Thoracic aorta (tissue), 2 donors: ENCODE results near the gene CXCR2. TPM values are rescaled to one million over a fixed set of nuclear protein-coding genes. Genes with fewer than 3 reads are reported as not detected.

ENCODE experiments used
- ATAC-seq: fragments of 150-250 bp; one replicate; pipeline ENCODE4 v1.8.0; 2017; ENCODE audit warnings: low read depth; ENCODE audit not compliant: insufficient number of reproducible peaks, low FRiP score
- DNase-seq: peaks from one replicate; pipeline ENCODE4 v3.0.0-alpha.2; 2020; ENCODE audit warnings: low spot score
- H3K27ac ChIP-seq, 2 donors: fragments of 200-600 bp; sonication (generic); 1 replicate in 1 of 2; 2 replicates in 1 of 2; pipeline ENCODE4 v1.5.1; 2016; ENCODE audit warnings: mild to moderate bottlenecking in 2 of 2, moderate library complexity in 2 of 2
- H3K27me3 ChIP-seq: fragments of 200-600 bp; sonication (generic); replicated peaks from 2 replicates; pipeline ENCODE4 v1.6.0; 2016; ENCODE audit warnings: mild to moderate bottlenecking; ENCODE audit not compliant: insufficient read depth
- H3K36me3 ChIP-seq: fragments of 200-600 bp; sonication (generic); one replicate; pipeline ENCODE4 v1.5.1; 2016
- H3K4me1 ChIP-seq, 2 donors: fragments of 200-600 bp; sonication (generic); 1 replicate in 1 of 2; 2 replicates in 1 of 2; pipeline versions ENCODE4 v1.5.1 to v1.6.0; 2016; ENCODE audit warnings: low read depth in 2 of 2, mild to moderate bottlenecking in 1 of 2; ENCODE audit not compliant: control insufficient read depth in 1 of 2
- H3K4me3 ChIP-seq: fragments of 200-600 bp; sonication (generic); 2 replicates; pipeline ENCODE4 v1.5.1; 2016; ENCODE audit warnings: mild to moderate bottlenecking
- H3K9me3 ChIP-seq: fragments of 200-600 bp; sonication (generic); 2 replicates; pipeline ENCODE4 v1.5.1; 2016
- total RNA-seq, 2 donors: library from RNA; depleted of rRNA; stranded (reverse); fragments of >200 nt; gene quantifications; one replicate each; pipeline versions ENCODE4 v1.1.0 to v1.2.3, GENCODE V29; 2016
- TF ChIP-seq, protein P1 (sequence below): fragments of 200-600 bp; sonication (generic); IDR thresholded peaks from one replicate; pipeline ENCODE4 v1.5.1; 2019; ENCODE audit warnings: antibody characterized with exemption

The CXCR2 gene
- total RNA-seq, 2 donors from 2014 or later = 3.0 TPM; not detected in 1

DNA sequence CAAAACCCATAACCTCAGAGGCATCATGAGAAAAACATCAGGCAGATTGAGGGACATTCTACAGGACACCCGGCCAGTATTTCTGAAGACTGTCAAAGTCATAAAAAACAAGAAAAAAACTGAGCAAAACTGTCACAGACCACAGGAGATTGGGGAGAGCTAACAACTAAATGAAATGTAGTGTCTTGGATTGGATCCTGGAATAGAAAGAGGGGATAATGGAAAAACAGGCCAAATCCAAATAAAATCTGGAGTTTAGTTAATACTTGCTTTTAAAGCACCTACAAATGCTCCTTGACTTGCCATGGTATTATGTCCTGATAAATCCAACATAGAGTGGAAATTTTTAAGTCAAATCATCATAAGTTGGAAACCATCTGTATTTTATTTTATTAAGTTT lies 58.5 kb downstream of the CXCR2 start:
- TF ChIP-seq, protein P1, sequence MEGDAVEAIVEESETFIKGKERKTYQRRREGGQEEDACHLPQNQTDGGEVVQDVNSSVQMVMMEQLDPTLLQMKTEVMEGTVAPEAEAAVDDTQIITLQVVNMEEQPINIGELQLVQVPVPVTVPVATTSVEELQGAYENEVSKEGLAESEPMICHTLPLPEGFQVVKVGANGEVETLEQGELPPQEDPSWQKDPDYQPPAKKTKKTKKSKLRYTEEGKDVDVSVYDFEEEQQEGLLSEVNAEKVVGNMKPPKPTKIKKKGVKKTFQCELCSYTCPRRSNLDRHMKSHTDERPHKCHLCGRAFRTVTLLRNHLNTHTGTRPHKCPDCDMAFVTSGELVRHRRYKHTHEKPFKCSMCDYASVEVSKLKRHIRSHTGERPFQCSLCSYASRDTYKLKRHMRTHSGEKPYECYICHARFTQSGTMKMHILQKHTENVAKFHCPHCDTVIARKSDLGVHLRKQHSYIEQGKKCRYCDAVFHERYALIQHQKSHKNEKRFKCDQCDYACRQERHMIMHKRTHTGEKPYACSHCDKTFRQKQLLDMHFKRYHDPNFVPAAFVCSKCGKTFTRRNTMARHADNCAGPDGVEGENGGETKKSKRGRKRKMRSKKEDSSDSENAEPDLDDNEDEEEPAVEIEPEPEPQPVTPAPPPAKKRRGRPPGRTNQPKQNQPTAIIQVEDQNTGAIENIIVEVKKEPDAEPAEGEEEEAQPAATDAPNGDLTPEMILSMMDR = no peak
- H3K4me1 ChIP-seq = peaks cover 0 to 14% of the 10 kb centered on the region in 2 donors
- H3K27ac ChIP-seq = no peak overlapping the region
- DNase-seq (no peak), ATAC-seq (no peak)
- H3K4me3 ChIP-seq = no peak overlapping the region
- no peaks in the 10 kb centered on the region for H3K36me3 ChIP-seq
- H3K27me3 ChIP-seq = no peaks in the 10 kb centered on the region
- no peaks in the 10 kb centered on the region for H3K9me3 ChIP-seq

DNA sequence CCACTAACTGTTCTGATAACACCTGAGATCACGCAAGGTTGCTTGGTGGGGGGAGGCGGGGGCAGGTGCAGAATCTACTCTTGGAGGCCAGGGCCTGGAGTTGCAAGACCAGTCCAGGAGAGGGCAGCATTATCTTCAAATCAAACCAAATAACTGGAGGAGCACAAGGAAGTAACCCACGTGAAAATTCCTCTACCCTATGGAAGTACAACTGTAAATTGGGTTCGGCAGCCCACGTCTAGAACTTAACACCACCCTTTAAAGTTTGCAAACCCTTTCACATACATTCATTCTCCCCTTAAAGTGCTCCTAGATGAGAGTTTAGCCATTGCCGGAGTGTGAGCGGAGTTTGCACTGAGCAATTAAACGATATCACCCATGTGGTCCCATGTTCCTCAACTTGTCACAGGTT lies 60.5 kb downstream of the CXCR2 start:
- ATAC-seq (peak; percentile 75), DNase-seq (no peak)
- Histone ChIP-seq H3K9me3 (no peaks in the 10 kb centered on the region), H3K4me3 (peak overlapping the region; percentile 16), H3K36me3 (no peaks in the 10 kb centered on the region), H3K27ac (no peak overlapping the region), H3K27me3 (no peaks in the 10 kb centered on the region), H3K4me1 (peaks cover 0 to 14% of the 10 kb centered on the region in 2 donors)
- TF ChIP-seq, protein P1 = peak; percentile 86

Other genes with a start within 250 kb of the CXCR2 start
- gene TNS1, start 123.0 kb upstream of the CXCR2 start, total RNA-seq = 1,000 to 10,000 TPM; 1,836 to 2,296 TPM
- under 1 TPM in 1 of 2 donors, not detected in 1; 0.68 TPM for gene RUFY4, start 56.8 kb upstream of the CXCR2 start, total RNA-seq
- gene CXCR1, start 40.9 kb downstream of the CXCR2 start, total RNA-seq = 1 to 10 TPM in 1 of 2 donors, under 1 TPM in 1; 0.41 to 4.4 TPM
- gene ARPC2, start 91.2 kb downstream of the CXCR2 start, total RNA-seq = 100 to 1,000 TPM; 378 to 469 TPM
- 1 to 10 TPM; 3.5 to 4.2 TPM for gene GPBAR1, start 135.0 kb downstream of the CXCR2 start, total RNA-seq
- gene AAMP, start 144.1 kb downstream of the CXCR2 start, total RNA-seq = 10 to 100 TPM; 95.9 to 97.5 TPM
- 10 to 100 TPM; 19.4 to 38.4 TPM for gene PNKD, start 144.5 kb downstream of the CXCR2 start, total RNA-seq
- gene TMBIM1, start 166.5 kb downstream of the CXCR2 start, total RNA-seq = 100 to 1,000 TPM; 324 to 369 TPM
- gene CATIP, start 230.8 kb downstream of the CXCR2 start, total RNA-seq = not detected